PFSK-1 (cell line): ENCODE measurements around the gene SRPK2.

Experiments
- POLR2AphosphoS5 ChIP-seq: IDR thresholded peaks from 2 replicates; pipeline ENCODE4 v1.6.1; 2012; ENCODE audit warnings: low read depth, mild to moderate bottlenecking, control low read depth, low read length, moderate library complexity
- REST ChIP-seq, 2 experiments: IDR thresholded peaks; 2 replicates each; pipeline versions ENCODE4 v1.6.1 to v1.8.0; 2011 to 2012; ENCODE audit warnings: low read depth in 2 of 2, low read length in 2 of 2, control low read depth in 1 of 2, inconsistent platforms in 1 of 2, mild to moderate bottlenecking in 1 of 2, moderate library complexity in 1 of 2; ENCODE audit not compliant: insufficient read depth in 1 of 2

GRCh38 chr7:105270117-105270516, 118.6 kb downstream of the SRPK2 start:
- TF ChIP-seq REST (IDR thresholded peaks at IDR 0.05; ENCODE audit: insufficient read depth in 1 of 2, low read depth in 2 of 2, low read length in 2 of 2) (no peak), POLR2AphosphoS5 (no peak)
